VCaP (cell line): ENCODE data around the gene SLX9.

Experiments
- H3K27ac ChIP-seq: fragments of 450-650 bp; 2 replicates; pipeline ENCODE4 v1.5.1; 2017
- TF ChIP-seq, protein P1 (sequence below): fragments of 450-650 bp; conservative IDR thresholded peaks from 2 replicates; pipeline ENCODE4 v1.5.1; 2017; ENCODE audit warnings: mild to moderate bottlenecking, moderate library complexity

The SLX9 gene

DNA sequence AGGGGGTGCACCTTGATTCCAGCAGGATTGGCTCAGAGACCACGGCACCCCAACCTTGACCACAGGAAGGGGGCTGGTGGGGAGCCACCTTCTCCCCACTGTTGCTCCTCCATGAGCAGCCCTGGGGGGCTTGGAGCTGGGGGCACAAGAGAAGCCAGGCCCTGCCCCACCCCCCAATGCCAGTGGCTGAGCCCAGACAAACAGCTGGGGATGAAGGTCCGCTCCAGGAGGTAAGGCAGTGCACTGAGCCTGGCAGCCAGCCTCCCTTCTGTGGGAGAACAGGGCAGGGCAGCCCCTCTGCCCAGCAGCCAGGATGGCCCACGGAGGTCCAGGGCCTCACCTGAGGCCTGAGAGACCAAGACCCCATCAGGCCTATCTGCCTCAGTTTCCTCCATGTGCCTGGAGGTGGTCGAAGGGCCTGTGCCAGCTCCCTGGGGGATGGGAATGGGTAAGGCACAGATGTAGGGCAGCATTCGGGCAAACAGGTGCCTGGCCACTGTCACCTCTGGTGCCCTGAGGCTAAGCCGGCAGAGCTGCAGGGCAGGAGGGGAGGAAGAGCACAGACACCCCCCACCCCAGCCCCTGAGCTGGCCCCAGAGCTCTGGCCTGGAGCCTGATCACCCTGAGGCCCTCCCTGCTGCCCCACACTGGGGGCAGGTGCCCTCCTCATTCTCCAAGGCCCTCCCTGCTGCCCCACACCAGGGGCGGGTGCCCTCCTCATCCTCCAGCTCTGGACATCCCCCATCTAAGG, 26.2 kb upstream of the SLX9 start:
- TF ChIP-seq, protein P1, sequence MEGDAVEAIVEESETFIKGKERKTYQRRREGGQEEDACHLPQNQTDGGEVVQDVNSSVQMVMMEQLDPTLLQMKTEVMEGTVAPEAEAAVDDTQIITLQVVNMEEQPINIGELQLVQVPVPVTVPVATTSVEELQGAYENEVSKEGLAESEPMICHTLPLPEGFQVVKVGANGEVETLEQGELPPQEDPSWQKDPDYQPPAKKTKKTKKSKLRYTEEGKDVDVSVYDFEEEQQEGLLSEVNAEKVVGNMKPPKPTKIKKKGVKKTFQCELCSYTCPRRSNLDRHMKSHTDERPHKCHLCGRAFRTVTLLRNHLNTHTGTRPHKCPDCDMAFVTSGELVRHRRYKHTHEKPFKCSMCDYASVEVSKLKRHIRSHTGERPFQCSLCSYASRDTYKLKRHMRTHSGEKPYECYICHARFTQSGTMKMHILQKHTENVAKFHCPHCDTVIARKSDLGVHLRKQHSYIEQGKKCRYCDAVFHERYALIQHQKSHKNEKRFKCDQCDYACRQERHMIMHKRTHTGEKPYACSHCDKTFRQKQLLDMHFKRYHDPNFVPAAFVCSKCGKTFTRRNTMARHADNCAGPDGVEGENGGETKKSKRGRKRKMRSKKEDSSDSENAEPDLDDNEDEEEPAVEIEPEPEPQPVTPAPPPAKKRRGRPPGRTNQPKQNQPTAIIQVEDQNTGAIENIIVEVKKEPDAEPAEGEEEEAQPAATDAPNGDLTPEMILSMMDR, result no peak
- no peak overlapping the region; the same call in 1 of the 2 replicates for H3K27ac ChIP-seq

DNA sequence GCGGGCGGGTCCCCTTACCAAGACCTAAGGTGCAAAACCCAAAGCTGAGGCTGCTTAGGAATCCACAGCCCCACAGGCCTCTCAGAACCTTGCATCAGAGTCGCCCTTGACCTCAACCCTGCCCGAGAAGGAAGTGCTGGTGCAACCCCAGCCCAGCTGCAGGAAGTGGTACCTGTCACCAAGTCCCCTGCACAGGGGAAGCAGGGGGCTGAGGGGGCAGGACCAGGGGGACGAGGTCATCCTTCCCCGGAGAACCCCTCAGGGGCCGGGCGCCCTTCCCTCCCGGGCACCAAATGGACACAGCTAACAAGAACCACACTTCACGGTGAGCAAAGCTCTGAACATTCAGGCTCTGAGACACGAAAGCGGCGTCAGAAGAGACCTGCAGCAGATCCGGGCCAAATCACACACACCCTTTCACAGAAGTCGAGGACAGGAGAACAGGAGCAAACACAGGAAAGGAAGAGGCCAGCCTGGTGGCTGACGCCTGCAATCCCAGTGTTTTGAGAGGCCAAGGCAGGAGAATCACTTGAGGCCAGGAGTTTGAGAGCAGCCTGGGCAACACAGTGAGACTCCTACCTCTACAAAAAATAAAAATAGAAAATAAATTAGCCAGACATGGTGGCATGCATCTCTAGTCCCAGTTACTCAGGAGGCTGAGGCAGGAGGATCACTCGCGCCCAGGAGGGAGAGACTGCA, 25.5 kb upstream of the SLX9 start:
- no peak overlapping the region; the same call in 1 of the 2 replicates for H3K27ac ChIP-seq

DNA sequence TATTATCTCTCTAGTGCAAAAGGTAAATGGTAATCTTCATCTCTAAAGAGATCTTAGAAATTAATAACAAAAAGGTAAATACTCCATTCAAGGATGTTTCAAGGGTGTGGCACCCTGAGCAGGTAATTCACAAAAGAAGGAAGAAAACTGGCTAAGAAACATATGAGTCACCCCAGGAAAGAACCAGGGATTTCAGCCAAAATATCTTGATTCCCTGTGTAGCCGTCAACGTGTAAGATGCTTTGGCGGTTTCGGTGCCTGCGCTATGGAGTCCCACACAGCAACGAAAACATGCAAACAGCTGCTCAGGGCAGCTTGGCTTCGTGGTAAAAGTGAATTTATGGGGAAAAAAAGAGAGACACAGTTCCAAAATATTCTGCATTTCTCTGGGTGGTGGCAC, 22.9 kb upstream of the SLX9 start:
- no peak overlapping the region for H3K27ac ChIP-seq
- TF ChIP-seq, protein P1, result no peak

More for the DNA sequence above, 25.5 kb upstream of the SLX9 start:
- TF ChIP-seq, protein P1, result no peak

DNA sequence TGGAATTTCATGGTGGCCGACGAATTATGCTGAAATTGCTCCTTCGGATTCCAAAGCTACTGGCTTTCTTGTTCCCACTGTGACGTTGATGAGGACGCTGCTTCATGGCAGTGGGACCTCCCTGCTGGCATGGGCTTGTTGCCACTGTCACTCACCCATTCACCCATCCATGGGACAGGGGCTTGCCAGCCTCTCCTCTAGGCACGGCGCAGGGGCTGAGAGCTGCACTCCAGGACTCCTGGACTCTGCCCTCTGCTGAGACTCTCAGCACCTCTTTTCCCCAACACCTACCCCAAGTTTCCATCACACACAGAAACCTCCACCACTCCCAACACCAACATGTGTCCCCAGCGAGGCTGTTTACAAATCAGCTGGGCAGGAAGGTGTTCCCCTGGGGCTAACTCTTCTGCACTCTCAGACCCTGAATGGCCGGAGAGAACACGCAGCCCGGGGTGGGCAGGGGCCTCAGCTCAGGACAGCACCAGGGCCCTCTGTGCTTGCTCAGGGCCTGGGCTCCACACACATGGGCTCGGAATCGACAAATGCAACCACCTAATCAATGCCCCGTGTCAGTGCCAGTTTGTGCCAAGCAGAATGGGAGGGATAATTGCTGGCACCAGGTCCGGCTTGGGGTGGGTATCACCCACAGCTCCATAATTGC, 22.3 kb upstream of the SLX9 start:
- H3K27ac ChIP-seq, result no peak overlapping the region
- TF ChIP-seq, protein P1, result no peak

DNA sequence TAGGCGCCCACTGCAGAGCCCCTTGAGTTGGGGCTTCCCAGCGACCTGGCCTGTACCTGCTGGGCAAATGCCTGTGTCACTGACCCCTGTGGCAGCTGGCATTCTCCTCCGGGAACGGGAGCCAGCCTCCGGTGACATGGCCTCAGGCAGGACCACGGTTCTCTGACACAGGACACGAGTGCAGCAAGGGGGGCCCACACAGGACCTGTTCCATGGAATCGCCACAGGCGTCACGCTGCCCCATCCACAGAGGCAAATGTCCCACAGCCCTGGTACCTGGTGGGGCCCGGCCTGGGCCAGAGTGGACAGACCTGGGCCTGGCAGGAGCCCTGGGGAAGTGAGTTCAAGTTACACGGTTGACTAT, 21.7 kb upstream of the SLX9 start:
- TF ChIP-seq, protein P1, result no peak
- H3K27ac ChIP-seq, result no peak overlapping the region

DNA sequence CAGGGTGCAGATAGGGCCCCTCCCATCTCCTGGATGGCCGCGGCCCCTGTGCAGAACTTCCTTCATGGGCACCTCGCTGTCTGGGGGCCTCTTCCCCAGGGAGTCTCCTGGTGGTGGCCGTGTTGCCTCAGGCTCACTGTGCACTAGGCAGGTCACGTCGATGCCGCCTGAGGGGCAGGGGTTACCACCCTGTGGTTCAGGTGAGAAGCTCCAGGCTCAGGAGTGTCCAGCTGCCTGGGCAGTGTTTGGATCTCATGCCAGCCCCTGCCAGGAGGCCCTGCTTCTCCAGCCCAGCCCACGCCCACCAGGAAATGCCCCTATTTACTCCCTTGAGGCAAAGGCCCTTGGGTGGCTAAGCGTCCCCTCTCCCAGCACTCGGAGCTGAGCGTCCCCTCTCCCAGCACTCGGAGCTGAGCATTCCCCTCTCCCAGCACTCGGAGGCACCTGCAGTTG, 21.2 kb upstream of the SLX9 start:
- TF ChIP-seq, protein P1, result no peak

More for the DNA sequence above, 21.2 kb upstream of the SLX9 start:
- H3K27ac ChIP-seq, result no peak overlapping the region
